GM18520 (cell line): ENCODE data around the gene CHGA.

ENCODE experiments used
- ATAC-seq: cut with Tn5 transposase; IDR thresholded peaks from one replicate; pipeline ENCODE4 v1.9.1; 2021; ENCODE audit not compliant: unreplicated experiment

CHGA gene

GRCh38 chr14:92929689-92930608 lies 7.0 kb downstream of the CHGA start:
- no peak for ATAC-seq

GRCh38 chr14:92930737-92931602 lies 8.0 kb downstream of the CHGA start:
- ATAC-seq = no peak

GRCh38 chr14:92931681-92932447 lies 8.9 kb downstream of the CHGA start:
- no peak for ATAC-seq

- no peak for ATAC-seq
Observed at GRCh38 chr14:92932448-92933395, 9.8 kb downstream of the CHGA start.

- ATAC-seq = no peak
Observed at GRCh38 chr14:92933481-92933880, 10.5 kb downstream of the CHGA start.

- no peak for ATAC-seq
Observed at GRCh38 chr14:92934196-92935085, 11.5 kb downstream of the CHGA start.

- ATAC-seq = no peak
Observed at GRCh38 chr14:92935446-92935845, 12.5 kb downstream of the CHGA start.

GRCh38 chr14:92936085-92936484 lies 13.1 kb downstream of the CHGA start:
- ATAC-seq = no peak

- no peak for ATAC-seq
Observed at GRCh38 chr14:92937051-92937937, 14.3 kb downstream of the CHGA start.

- no peak for ATAC-seq
Observed at GRCh38 chr14:92938235-92938875, 15.4 kb downstream of the CHGA start.

GRCh38 chr14:92938890-92939671 lies 16.1 kb downstream of the CHGA start:
- no peak for ATAC-seq

GRCh38 chr14:92939699-92940098 lies 16.7 kb downstream of the CHGA start:
- ATAC-seq = no peak

- ATAC-seq = no peak
Observed at GRCh38 chr14:92940543-92940942, 17.6 kb downstream of the CHGA start.

GRCh38 chr14:92941531-92941930 lies 18.6 kb downstream of the CHGA start:
- ATAC-seq = no peak

- ATAC-seq = no peak
Observed at GRCh38 chr14:92942136-92942535, 19.2 kb downstream of the CHGA start.

- no peak for ATAC-seq
Observed at GRCh38 chr14:92942576-92942975, 19.6 kb downstream of the CHGA start.
